IPS-15b (cell line): Measurements from ENCODE around the gene G6PC3.

Source experiments
- H3K27me3 ChIP-seq: one replicate; pipeline ENCODE4 v1.6.1; 2013; ENCODE audit warnings: low read length; ENCODE audit not compliant: control insufficient read depth, insufficient read depth
- H3K36me3 ChIP-seq: one replicate; pipeline ENCODE4 v1.6.1; 2013; ENCODE audit warnings: low read length; ENCODE audit not compliant: control insufficient read depth, insufficient read depth
- H3K4me1 ChIP-seq: one replicate; pipeline ENCODE4 v1.6.1; 2013; ENCODE audit warnings: mild to moderate bottlenecking, low read length; ENCODE audit not compliant: control insufficient read depth, insufficient read depth
- H3K4me3 ChIP-seq: one replicate; pipeline ENCODE4 v1.5.1; 2013; ENCODE audit warnings: low read depth, low read length
- H3K9ac ChIP-seq: one replicate; pipeline ENCODE4 v1.6.1; 2013; ENCODE audit warnings: low read depth, mild to moderate bottlenecking, low read length
- H3K9me3 ChIP-seq: one replicate; pipeline ENCODE4 v1.6.1; 2013; ENCODE audit warnings: mild to moderate bottlenecking, low read length; ENCODE audit not compliant: control insufficient read depth, insufficient read depth

The G6PC3 gene

GRCh38 chr17:44086364-44087311 lies 16.1 kb downstream of the G6PC3 start:
- Histone ChIP-seq H3K9ac (peak overlapping the region; percentile 54), H3K4me3 (peak overlapping the region; percentile 53), H3K9me3 (no peaks in the 10 kb centered on the region), H3K36me3 (peaks cover 38% of the 10 kb centered on the region), H3K4me1 (peaks cover 10% of the 10 kb centered on the region), H3K27me3 (no peaks in the 10 kb centered on the region)

- H3K4me3 ChIP-seq: peak overlapping the region; percentile 53
- peak overlapping the region; percentile 24 for H3K9ac ChIP-seq
- peaks cover 10% of the 10 kb centered on the region for H3K4me1 ChIP-seq
- H3K9me3 ChIP-seq: no peaks in the 10 kb centered on the region
- no peaks in the 10 kb centered on the region for H3K27me3 ChIP-seq
- peaks cover 41% of the 10 kb centered on the region for H3K36me3 ChIP-seq
Observed at GRCh38 chr17:44087319-44087718, 16.8 kb downstream of the G6PC3 start.

GRCh38 chr17:44088254-44088653 lies 17.7 kb downstream of the G6PC3 start:
- H3K4me3 ChIP-seq: no peak overlapping the region
- no peak overlapping the region for H3K9ac ChIP-seq
- H3K27me3 ChIP-seq: no peaks in the 10 kb centered on the region
- peaks cover 42% of the 10 kb centered on the region for H3K36me3 ChIP-seq
- H3K4me1 ChIP-seq: peaks cover 10% of the 10 kb centered on the region
- H3K9me3 ChIP-seq: no peaks in the 10 kb centered on the region

GRCh38 chr17:44091200-44091997 lies 20.9 kb downstream of the G6PC3 start:
- no peak overlapping the region for H3K9ac ChIP-seq
- peaks cover 29% of the 10 kb centered on the region for H3K36me3 ChIP-seq
- H3K9me3 ChIP-seq: no peaks in the 10 kb centered on the region
- H3K27me3 ChIP-seq: no peaks in the 10 kb centered on the region
- peaks cover 11% of the 10 kb centered on the region for H3K4me1 ChIP-seq
- H3K4me3 ChIP-seq: no peak overlapping the region

GRCh38 chr17:44092051-44092450 lies 21.5 kb downstream of the G6PC3 start:
- H3K36me3 ChIP-seq: peaks cover 29% of the 10 kb centered on the region
- H3K27me3 ChIP-seq: no peaks in the 10 kb centered on the region
- H3K9ac ChIP-seq: no peak overlapping the region
- H3K9me3 ChIP-seq: no peaks in the 10 kb centered on the region
- no peak overlapping the region for H3K4me3 ChIP-seq
- peaks cover 10% of the 10 kb centered on the region for H3K4me1 ChIP-seq

- H3K36me3 ChIP-seq: peaks cover 26% of the 10 kb centered on the region
- no peaks in the 10 kb centered on the region for H3K27me3 ChIP-seq
- no peaks in the 10 kb centered on the region for H3K9me3 ChIP-seq
- H3K9ac ChIP-seq: no peak overlapping the region
- H3K4me3 ChIP-seq: no peak overlapping the region
- H3K4me1 ChIP-seq: peaks cover 6% of the 10 kb centered on the region
Observed at GRCh38 chr17:44093231-44093900, 22.8 kb downstream of the G6PC3 start.

- H3K4me3 ChIP-seq: peak overlapping the region; percentile 61
- no peaks in the 10 kb centered on the region for H3K27me3 ChIP-seq
- no peaks in the 10 kb centered on the region for H3K9me3 ChIP-seq
- H3K4me1 ChIP-seq: peaks cover 6% of the 10 kb centered on the region
- H3K36me3 ChIP-seq: peaks cover 24% of the 10 kb centered on the region
- peak overlapping the region; percentile 76 for H3K9ac ChIP-seq
Observed at GRCh38 chr17:44094701-44095387, 24.3 kb downstream of the G6PC3 start.

GRCh38 chr17:44095388-44095646 lies 24.8 kb downstream of the G6PC3 start:
- H3K27me3 ChIP-seq: no peaks in the 10 kb centered on the region
- H3K4me1 ChIP-seq: peaks cover 6% of the 10 kb centered on the region
- H3K9me3 ChIP-seq: no peaks in the 10 kb centered on the region
- peak overlapping the region; percentile 76 for H3K9ac ChIP-seq
- peaks cover 24% of the 10 kb centered on the region for H3K36me3 ChIP-seq
- H3K4me3 ChIP-seq: peak overlapping the region; percentile 61

GRCh38 chr17:44095647-44096496 lies 25.3 kb downstream of the G6PC3 start:
- Histone ChIP-seq H3K9ac (peak overlapping the region; percentile 76), H3K9me3 (no peaks in the 10 kb centered on the region), H3K36me3 (peaks cover 23% of the 10 kb centered on the region), H3K4me3 (peak overlapping the region; percentile 61), H3K27me3 (no peaks in the 10 kb centered on the region), H3K4me1 (peaks cover 6% of the 10 kb centered on the region)

GRCh38 chr17:44097110-44097958 lies 26.8 kb downstream of the G6PC3 start:
- Histone ChIP-seq H3K9ac (no peak overlapping the region), H3K36me3 (peaks cover 8% of the 10 kb centered on the region), H3K4me1 (peaks cover 6% of the 10 kb centered on the region), H3K4me3 (no peak overlapping the region), H3K27me3 (no peaks in the 10 kb centered on the region), H3K9me3 (no peaks in the 10 kb centered on the region)
